Stimulated activated CD4-positive, alpha-beta T cell treated with anti-CD3 and anti-CD28 coated beads, TNF-alpha, amount 100 ng/mL, for 24 hours (primary cell): ENCODE measurements around the gene GJB1.
"Not testable (repeated sequence)": the region's sequence is repeated elsewhere in the genome, so short reads cannot be mapped to it uniquely, and the experiment has no call there.

Source experiments
- DNase-seq, 3 experiments: peaks; one replicate each; pipeline ENCODE4 v3.0.0-alpha.2; 2020; ENCODE audit warnings: low read depth in 3 of 3

Gene GJB1

GRCh38 chrX:71222929-71223328 lies at the start of gene GJB1:
Gene GJB1 (plus strand): TSS chrX:71223224. CDS start chrX:71223708, 484 bp downstream.
- DNase-seq: no peak

GRCh38 chrX:71173440-71173839 lies 49.6 kb upstream of the GJB1 start:
- DNase-seq: no peak

GRCh38 chrX:71174795-71175194 lies 48.2 kb upstream of the GJB1 start:
- no peak for DNase-seq

- no peak for DNase-seq
Measured at GRCh38 chrX:71175531-71175930, 47.5 kb upstream of the GJB1 start.

- DNase-seq: no peak
Measured at GRCh38 chrX:71177327-71177726, 45.7 kb upstream of the GJB1 start.

- peak in 2 of 3 experiments; percentile 15 to 18 for DNase-seq
Measured at GRCh38 chrX:71178908-71179307, 44.1 kb upstream of the GJB1 start.

- DNase-seq: not testable (repeated sequence)
Measured at GRCh38 chrX:71180579-71181265, 42.3 kb upstream of the GJB1 start.

GRCh38 chrX:71181558-71181909 lies 41.5 kb upstream of the GJB1 start:
- peak in 2 of 3 experiments; percentile 29 to 50 for DNase-seq

- peak; percentile 59 to 77 (median 72) for DNase-seq
Measured at GRCh38 chrX:71181910-71182799, 40.9 kb upstream of the GJB1 start.

GRCh38 chrX:71182871-71183270 lies 40.2 kb upstream of the GJB1 start:
- DNase-seq: no peak

GRCh38 chrX:71183341-71183740 lies 39.7 kb upstream of the GJB1 start:
- no peak for DNase-seq

GRCh38 chrX:71184092-71184491 lies 38.9 kb upstream of the GJB1 start:
- no peak for DNase-seq

- DNase-seq: no peak
Measured at GRCh38 chrX:71184803-71185495, 38.1 kb upstream of the GJB1 start.

- no peak for DNase-seq
Measured at GRCh38 chrX:71191248-71191647, 31.8 kb upstream of the GJB1 start.

- no peak for DNase-seq
Measured at GRCh38 chrX:71195964-71196649, 26.9 kb upstream of the GJB1 start.

- no peak for DNase-seq
Measured at GRCh38 chrX:71198066-71198465, 25.0 kb upstream of the GJB1 start.

GRCh38 chrX:71199252-71200008 lies 23.6 kb upstream of the GJB1 start:
- DNase-seq: no peak

GRCh38 chrX:71210816-71211215 lies 12.2 kb upstream of the GJB1 start:
- no peak for DNase-seq

- no peak for DNase-seq
Measured at GRCh38 chrX:71212536-71212935, 10.5 kb upstream of the GJB1 start.

GRCh38 chrX:71214152-71214551 lies 8.9 kb upstream of the GJB1 start:
- DNase-seq: no peak
